ENCODE measurements around the gene HECTD4. TPM values are rescaled to one million over a fixed set of nuclear protein-coding genes. Genes with fewer than 3 reads are reported as not detected.

The HECTD4 gene
- total and polyA plus RNA-seq, 2 of the 4 experiments (the other 2 are of a cell fraction), result 12.9 to 13.0 TPM

DNA sequence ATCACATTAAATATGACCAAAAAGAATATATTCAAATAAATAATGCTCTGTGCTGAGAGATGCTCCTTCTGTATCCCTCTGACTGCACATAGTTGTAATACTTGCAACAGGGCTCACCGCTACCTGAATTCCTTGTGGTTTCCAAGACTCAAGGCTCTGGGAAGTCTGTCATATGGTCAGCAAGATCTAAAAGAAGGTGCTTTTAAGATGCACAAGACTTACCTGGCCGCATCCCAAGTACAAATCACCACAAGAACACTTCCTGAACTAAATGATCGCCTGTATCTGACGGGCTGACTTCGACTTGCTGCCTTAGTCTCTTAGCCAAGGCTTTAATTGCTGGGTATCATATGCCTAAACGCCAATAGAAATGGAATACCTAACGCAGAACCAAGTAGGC is 67.2 kb downstream of the HECTD4 start:
- Histone ChIP-seq H2AFZ (replicated peaks; ENCODE audit: low read length, poor library complexity) (no peak overlapping the region), H3K4me3 (ENCODE audit: insufficient read depth, low read depth, low read length) (no peak overlapping the region), H3K9me1 (ENCODE audit: insufficient read depth, low read length) (peaks cover 18% of the 10 kb centered on the region), H2BK120ac (ENCODE audit: low read depth, low read length) (no peak overlapping the region), H3K27me3 (ENCODE audit: control insufficient read depth, insufficient read depth, low read length) (no peaks in the 10 kb centered on the region), H2BK20ac (ENCODE audit: low read depth, low read length) (no peak overlapping the region), H2BK5ac (ENCODE audit: low read depth, low read length, poor library complexity, severe bottlenecking) (no peak overlapping the region), H2BK15ac (ENCODE audit: low read depth, low read length) (no peak overlapping the region), H3K4me1 (ENCODE audit: control insufficient read depth, insufficient read depth, low read length) (peaks cover 3% of the 10 kb centered on the region), H4K20me1 (ENCODE audit: insufficient read depth, low read length) (peaks cover 3% of the 10 kb centered on the region; the same call in 1 of the 2 replicates), H3K9me3 (ENCODE audit: control insufficient read depth, insufficient read depth, low read length) (no peaks in the 10 kb centered on the region), H3K18ac (ENCODE audit: low read depth, low read length) (no peak overlapping the region), H3K36me3 (ENCODE audit: control insufficient read depth, insufficient read depth, low read length) (peaks cover 9% of the 10 kb centered on the region), H3K79me1 (ENCODE audit: low read depth in 1 of 2, low read length in 2 of 2) (peaks cover 12 to 38% of the 10 kb centered on the region in 2 experiments), H3K56ac (ENCODE audit: extremely low read depth, insufficient read depth, low read length) (no peak overlapping the region), H3K4me2 (ENCODE audit: low read depth, low read length) (no peak overlapping the region), H3K23ac (ENCODE audit: low read depth, low read length) (no peak overlapping the region), H3K27ac (ENCODE audit: insufficient read depth, low read length) (no peak overlapping the region), H4K8ac (ENCODE audit: low read depth in 2 of 2, low read length in 2 of 2) (no peak overlapping the region), H4K5ac (ENCODE audit: low read depth, low read length) (no peak overlapping the region), H4K91ac (ENCODE audit: insufficient read depth, low read depth, low read length) (no peak overlapping the region), H2AK5ac (ENCODE audit: low read depth, low read length) (no peak overlapping the region), H3K14ac (replicated peaks; ENCODE audit: low read depth, low read length) (no peak overlapping the region; the same call in 1 of the 2 replicates), H3K9ac (ENCODE audit: low read depth, low read length) (no peak overlapping the region), H2AK9ac (replicated peaks; ENCODE audit: low read depth, low read length, poor library complexity) (no peak overlapping the region), H3K4ac (ENCODE audit: low read depth, low read length) (no peak overlapping the region)
- dilution Hi-C loops (cut with HindIII; ENCODE audit: low sequenced_read_pairs, unreplicated experiment), result no loop called here
- ChIA-PET POLR2A (ENCODE audit: unreplicated experiment) (no interaction called here), CTCF (interaction anchor here (0.7 kb wide), 1 partner anchor 85 kb away, joined by 5 read pairs; no protein-coding TSS in a partner anchor)
- DNase-seq (peak; percentile 68), ATAC-seq (ENCODE audit: low read depth) (peak; percentile 81)
- WGBS, 2 experiments (ENCODE audit: extremely low coverage in 2 of 2, insufficient read length in 1 of 2), result 71% methylated on average over 1 of the region's 7 CpGs; no CpG with 5 or more reads in 1 of the 2 experiments
- TF ChIP-seq RAD21 (IDR thresholded peaks at IDR 0.05; ENCODE audit: low read length), result no peak
- TF ChIP-seq CHD1 (IDR thresholded peaks at IDR 0.05; ENCODE audit: low read depth, low read length), result no peak
- TF ChIP-seq RFX5 (IDR thresholded peaks at IDR 0.05; ENCODE audit: low read depth, low read length), result no peak
- no peak for TF ChIP-seq POLR2A (IDR thresholded peaks at IDR 0.05; ENCODE audit: low read depth, low read length)
- TF ChIP-seq MXI1 (IDR thresholded peaks at IDR 0.05; ENCODE audit: borderline replicate concordance, low read depth, low read length), result no peak
- TF ChIP-seq BHLHE40 (IDR thresholded peaks at IDR 0.05; ENCODE audit: low read depth, low read length), result no peak
- TF ChIP-seq FOS (IDR thresholded peaks at IDR 0.05; ENCODE audit: low read depth, low read length), result no peak
- no peak for TF ChIP-seq USF2 (IDR thresholded peaks at IDR 0.05; ENCODE audit: low read depth, low read length)
- TF ChIP-seq CEBPB (IDR thresholded peaks at IDR 0.05; ENCODE audit: low read depth, low read length), result no peak
- TF ChIP-seq MAZ (IDR thresholded peaks at IDR 0.05; ENCODE audit: borderline replicate concordance, low read depth, low read length), result no peak
- no peak for TF ChIP-seq SMC3 (IDR thresholded peaks at IDR 0.05; ENCODE audit: low read depth, low read length)
- TF ChIP-seq ELK1 (IDR thresholded peaks at IDR 0.05; ENCODE audit: borderline replicate concordance, low read depth, low read length), result no peak
- TF ChIP-seq RCOR1 (IDR thresholded peaks at IDR 0.05; ENCODE audit: insufficient replicate concordance, low read length), result no peak
- no peak for TF ChIP-seq CTCF (conservative IDR thresholded peaks at IDR 0.05; ENCODE audit: low read depth, low read length)
- no peak for TF ChIP-seq MAFK (IDR thresholded peaks at IDR 0.05; ENCODE audit: low read depth, low read length)
- TF ChIP-seq NFE2L2 (IDR thresholded peaks at IDR 0.05; ENCODE audit: low read depth, low read length), result no peak
- in situ Hi-C loops (cut with MboI; ENCODE audit: low sequenced_read_pairs), result no loop called here
- intact Hi-C loops (cut with micrococcal nuclease), result no loop called here
- no TSS peak for BruUV-seq (replicated peaks)

All from IMR-90 (cell line).